MG63 (cell line): Measurements from ENCODE around the gene CYSRT1. TPM values are rescaled to one million over a fixed set of nuclear protein-coding genes. Genes with fewer than 3 reads are reported as not detected.
"Not testable (repeated sequence)": the region's sequence is repeated elsewhere in the genome, so short reads cannot be mapped to it uniquely, and the experiment has no call there.

Experiments used
- DNase-seq: peaks from one replicate; pipeline ENCODE4 v3.0.0-alpha.2; 2020
- H3K27me3 ChIP-seq: fragments of 250-450 bp; sonication (Bioruptor Pico); 2 replicates; pipeline ENCODE4 v1.5.1; 2020; ENCODE audit warnings: mild to moderate bottlenecking, moderate library complexity
- H3K36me3 ChIP-seq: fragments of 250-450 bp; sonication (Bioruptor Pico); 2 replicates; pipeline ENCODE4 v1.5.1; 2020; ENCODE audit warnings: mild to moderate bottlenecking, moderate library complexity
- H3K4me3 ChIP-seq: fragments of 250-450 bp; sonication (Bioruptor Pico); 2 replicates; pipeline ENCODE4 v1.5.1; 2020; ENCODE audit warnings: mild to moderate bottlenecking, moderate library complexity
- H3K9me3 ChIP-seq: fragments of 250-450 bp; sonication (Bioruptor Pico); 2 replicates; pipeline ENCODE4 v1.5.1; 2020; ENCODE audit warnings: mild to moderate bottlenecking, moderate library complexity
- total RNA-seq: library from RNA; depleted of rRNA; stranded (reverse); fragments of >200 nt; shearing (Covaris generic); gene quantifications from 2 replicates; pipeline ENCODE4 v1.2.3, GENCODE V29; 2014; ENCODE audit warnings: low replicate concordance

CYSRT1 gene
- total RNA-seq, 1 experiment from 2014 or later: 0.89 TPM

- Histone ChIP-seq H3K9me3 (no peaks in the 10 kb centered on the region), H3K36me3 (peaks cover 5% of the 10 kb centered on the region), H3K27me3 (no peaks in the 10 kb centered on the region), H3K4me3 (no peak overlapping the region)
- no peak for DNase-seq
Observed at GRCh38 chr9:137236936-137237421, 12.0 kb downstream of the CYSRT1 start.

GRCh38 chr9:137237759-137238726, 13.1 kb downstream of the CYSRT1 start:
- no peak for DNase-seq
- Histone ChIP-seq H3K27me3 (no peaks in the 10 kb centered on the region), H3K9me3 (no peaks in the 10 kb centered on the region), H3K4me3 (no peak overlapping the region), H3K36me3 (peaks cover 15% of the 10 kb centered on the region)

GRCh38 chr9:137239541-137240200, 14.7 kb downstream of the CYSRT1 start:
- H3K9me3 ChIP-seq, H3K27me3 ChIP-seq, DNase-seq: not testable (repeated sequence)
- H3K4me3 ChIP-seq: peak overlapping the region; percentile 59
- peaks cover 25% of the 10 kb centered on the region for H3K36me3 ChIP-seq

GRCh38 chr9:137240318-137240840, 15.4 kb downstream of the CYSRT1 start:
- peak; percentile 89 for DNase-seq
- peak overlapping the region; percentile 59 for H3K4me3 ChIP-seq
- H3K9me3 ChIP-seq: no peaks in the 10 kb centered on the region
- H3K36me3 ChIP-seq: peaks cover 25% of the 10 kb centered on the region
- H3K27me3 ChIP-seq: no peaks in the 10 kb centered on the region

GRCh38 chr9:137240841-137241489, 16.0 kb downstream of the CYSRT1 start, which contains the start of gene TUBB4B:
TSS of gene TUBB4B (plus strand) at chr9:137241287. CDS start at chr9:137241361, 74 bp downstream.
- no peaks in the 10 kb centered on the region for H3K9me3 ChIP-seq
- peak within 1 kb of the TSS; percentile 92 for H3K4me3 ChIP-seq
- H3K27me3 ChIP-seq: no peaks in the 10 kb centered on the region
- peak; percentile 99 for DNase-seq
- peaks cover 25% of the 10 kb centered on the region for H3K36me3 ChIP-seq

- H3K9me3 ChIP-seq: no peaks in the 10 kb centered on the region
- H3K27me3 ChIP-seq: no peaks in the 10 kb centered on the region
- H3K36me3 ChIP-seq: peaks cover 25% of the 10 kb centered on the region
- H3K4me3 ChIP-seq: peak overlapping the region; percentile 92
- DNase-seq: peak; percentile 71
Observed at GRCh38 chr9:137241490-137242268, 16.7 kb downstream of the CYSRT1 start.

GRCh38 chr9:137242269-137243203, 17.6 kb downstream of the CYSRT1 start:
- Histone ChIP-seq H3K36me3 (peaks cover 25% of the 10 kb centered on the region), H3K27me3 (no peaks in the 10 kb centered on the region)
- DNase-seq: no peak

GRCh38 chr9:137243266-137243625, 18.3 kb downstream of the CYSRT1 start:
- H3K9me3 ChIP-seq, DNase-seq, H3K27me3 ChIP-seq, H3K4me3 ChIP-seq: not testable (repeated sequence)
- H3K36me3 ChIP-seq: peaks cover 25% of the 10 kb centered on the region

More at GRCh38 chr9:137242269-137243203, 17.6 kb downstream of the CYSRT1 start:
- H3K9me3 ChIP-seq: no peaks in the 10 kb centered on the region
- peak overlapping the region; percentile 92 for H3K4me3 ChIP-seq

GRCh38 chr9:137243626-137244485, 18.9 kb downstream of the CYSRT1 start:
- Histone ChIP-seq H3K27me3 (no peaks in the 10 kb centered on the region), H3K36me3 (peaks cover 25% of the 10 kb centered on the region), H3K9me3 (no peaks in the 10 kb centered on the region), H3K4me3 (no peak overlapping the region)
- no peak for DNase-seq

GRCh38 chr9:137244486-137245449, 19.8 kb downstream of the CYSRT1 start:
- no peak for DNase-seq
- Histone ChIP-seq H3K27me3 (no peaks in the 10 kb centered on the region), H3K9me3 (no peaks in the 10 kb centered on the region), H3K4me3 (no peak overlapping the region), H3K36me3 (peaks cover 25% of the 10 kb centered on the region)

GRCh38 chr9:137245450-137246421, 20.8 kb downstream of the CYSRT1 start:
- H3K36me3 ChIP-seq: peaks cover 25% of the 10 kb centered on the region
- H3K27me3 ChIP-seq: no peaks in the 10 kb centered on the region
- H3K4me3 ChIP-seq: no peak overlapping the region
- H3K9me3 ChIP-seq: no peaks in the 10 kb centered on the region
- no peak for DNase-seq

- Histone ChIP-seq H3K9me3 (no peaks in the 10 kb centered on the region), H3K4me3 (no peak overlapping the region), H3K27me3 (no peaks in the 10 kb centered on the region), H3K36me3 (peaks cover 17% of the 10 kb centered on the region)
- no peak for DNase-seq
Observed at GRCh38 chr9:137247135-137247915, 22.4 kb downstream of the CYSRT1 start.
